A549 treated with AZD9567 at 1 μM for 4 hours (cell line): ENCODE results near the gene ITPKB. TPM values are rescaled to one million over a fixed set of nuclear protein-coding genes. Genes with fewer than 3 reads are reported as not detected.

Experiments used
- total RNA-seq: library from RNA; stranded (reverse); fragments of 200-300 nt; extraction: Qiagen RNA extraction; gene quantifications from 5 replicates; pipeline ENCODE4 v1.2.3, GENCODE V29; 2022; ENCODE audit not compliant: insufficient read depth

The ITPKB gene
- 1.4 to 2.4 TPM (median 1.7 TPM) in 5 replicates for total RNA-seq

DNA sequence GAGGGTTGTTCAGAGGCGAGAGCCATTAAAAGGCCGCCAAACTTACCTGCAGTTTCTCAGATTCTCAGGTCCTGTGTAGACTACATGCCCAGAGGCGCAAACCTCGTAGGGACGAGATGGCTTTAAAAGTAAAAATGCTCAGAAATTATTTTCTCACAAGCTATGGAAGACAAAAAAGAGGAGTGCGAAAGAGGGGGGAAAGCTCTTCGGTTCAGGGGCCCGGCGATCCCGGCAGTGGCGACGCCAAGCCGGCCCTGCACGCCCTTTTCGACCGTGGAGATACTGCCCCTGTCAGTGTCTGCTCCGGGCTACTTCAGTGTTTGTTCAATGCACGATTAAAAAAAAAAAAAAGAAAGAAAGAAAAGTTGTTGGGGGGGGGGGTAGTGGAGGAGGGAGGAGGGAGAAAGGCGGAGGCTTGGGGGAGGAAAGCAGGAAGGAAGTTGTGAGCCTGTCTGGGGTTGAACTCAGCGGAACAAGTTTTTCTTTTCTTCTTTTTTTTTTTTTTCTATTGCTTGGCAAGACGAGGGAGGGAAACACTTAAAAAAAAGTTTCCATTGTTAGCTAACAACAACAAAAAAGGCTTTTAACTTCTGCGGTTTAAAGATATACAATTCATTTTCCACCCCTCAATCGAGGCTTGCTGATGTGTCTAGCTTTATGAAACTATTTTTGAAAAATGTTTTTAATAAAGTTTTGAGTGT, at the start of gene ITPKB:
Gene ITPKB, minus strand, starts transcription at position 288 of the 701 bp plus-strand sequence. CDS start 1,824 bp downstream, outside the sequence.

Other genes with a start within 250 kb of the ITPKB start
- gene STUM, start 190.5 kb downstream of the ITPKB start, total RNA-seq, result not detected in 5 replicates
- gene PSEN2, start 131.3 kb upstream of the ITPKB start, total RNA-seq, result 29.0 to 44.5 TPM (median 30.0 TPM) in 5 replicates
- 12.9 to 21.5 TPM (median 20.6 TPM) in 5 replicates for gene COQ8A, start 201.0 kb upstream of the ITPKB start, total RNA-seq